Activated gamma-delta T cell (primary cell): ENCODE results near the gene TLCD3B.
A peak's percentile ranks its signal among the peaks of the same experiment; 100 is the strongest.

ENCODE experiments used
- DNase-seq: peaks from one replicate; lab custom pipeline; 2025; lab: John Stamatoyannopoulos, UW

The TLCD3B gene

DNA sequence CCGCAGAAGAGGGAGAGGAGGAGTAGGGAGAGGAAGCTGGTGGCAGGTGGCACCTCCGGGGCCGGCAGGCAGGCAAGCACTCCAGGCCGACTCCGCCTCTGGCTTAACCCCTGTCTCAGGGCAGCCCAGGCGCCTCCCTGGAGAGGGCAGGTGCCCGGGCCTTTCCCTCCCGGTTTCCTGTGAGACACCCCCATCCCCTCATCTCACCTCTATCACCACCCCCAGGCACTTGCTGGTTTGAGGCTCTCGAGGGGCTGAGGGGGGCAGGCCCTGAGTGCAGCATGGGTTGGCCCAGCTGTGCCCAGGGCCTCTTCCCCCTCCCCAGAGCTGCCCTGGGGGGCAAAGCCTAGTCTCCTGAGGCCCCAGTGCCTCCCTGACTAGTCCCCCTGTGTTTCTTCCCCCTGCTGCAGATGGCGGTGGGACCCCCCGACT is 26.2 kb downstream of the TLCD3B start:
- DNase-seq: no peak

DNA sequence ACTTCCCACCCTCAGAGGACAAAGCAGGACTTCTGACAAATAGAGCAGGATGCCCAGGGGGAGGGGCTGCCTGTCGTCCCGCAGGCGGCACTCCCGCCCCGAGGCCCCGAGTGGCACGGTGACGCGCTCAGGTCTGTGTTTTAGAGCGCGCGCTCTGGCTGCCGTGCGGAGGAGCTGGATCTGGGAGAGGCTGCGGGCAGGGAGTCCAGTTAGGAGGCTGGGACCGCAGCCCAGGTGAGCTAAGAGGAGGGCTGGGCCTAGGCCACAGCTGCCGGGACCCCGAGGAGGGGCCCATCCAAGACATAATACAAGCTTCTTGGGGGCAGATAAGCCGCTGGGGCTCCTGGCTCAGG is 26.7 kb downstream of the TLCD3B start:
- DNase-seq: no peak

DNA sequence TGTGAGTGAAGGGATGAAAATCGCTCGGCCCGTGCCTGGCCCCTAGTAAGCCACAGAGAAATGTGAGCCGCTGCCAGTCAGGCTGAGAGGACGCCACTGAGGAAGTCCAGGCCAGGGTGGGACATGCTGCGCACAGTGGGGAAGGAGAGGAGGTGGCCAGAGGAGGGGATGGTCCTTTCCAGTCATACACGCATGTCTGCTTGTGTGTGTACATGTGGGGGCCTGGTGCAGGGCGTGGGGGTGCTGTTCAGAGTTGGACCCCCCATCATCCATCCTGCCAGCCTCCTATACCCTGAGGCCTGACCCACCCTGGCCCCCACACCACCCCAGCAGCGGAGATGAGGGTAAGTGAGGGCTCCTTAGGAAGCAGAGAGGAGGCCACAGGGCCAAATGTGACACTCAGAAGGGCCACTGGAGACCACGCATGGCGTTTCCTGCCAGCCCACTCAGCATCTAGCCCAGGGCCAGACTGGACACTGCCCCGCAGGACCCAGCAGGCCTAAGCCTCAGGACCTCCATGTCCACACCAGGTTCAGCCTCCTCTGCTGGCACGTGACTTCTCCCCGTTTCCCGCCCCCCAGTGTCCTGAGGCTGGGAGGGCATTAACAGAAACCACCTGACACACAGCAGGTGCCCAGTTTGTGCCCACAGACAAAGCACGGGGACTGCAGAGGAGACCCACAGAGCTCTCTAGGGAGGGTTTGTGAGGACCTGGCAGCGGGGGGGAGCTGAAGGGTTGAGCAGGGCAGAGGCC is 27.2 kb downstream of the TLCD3B start:
- DNase-seq: no peak

DNA sequence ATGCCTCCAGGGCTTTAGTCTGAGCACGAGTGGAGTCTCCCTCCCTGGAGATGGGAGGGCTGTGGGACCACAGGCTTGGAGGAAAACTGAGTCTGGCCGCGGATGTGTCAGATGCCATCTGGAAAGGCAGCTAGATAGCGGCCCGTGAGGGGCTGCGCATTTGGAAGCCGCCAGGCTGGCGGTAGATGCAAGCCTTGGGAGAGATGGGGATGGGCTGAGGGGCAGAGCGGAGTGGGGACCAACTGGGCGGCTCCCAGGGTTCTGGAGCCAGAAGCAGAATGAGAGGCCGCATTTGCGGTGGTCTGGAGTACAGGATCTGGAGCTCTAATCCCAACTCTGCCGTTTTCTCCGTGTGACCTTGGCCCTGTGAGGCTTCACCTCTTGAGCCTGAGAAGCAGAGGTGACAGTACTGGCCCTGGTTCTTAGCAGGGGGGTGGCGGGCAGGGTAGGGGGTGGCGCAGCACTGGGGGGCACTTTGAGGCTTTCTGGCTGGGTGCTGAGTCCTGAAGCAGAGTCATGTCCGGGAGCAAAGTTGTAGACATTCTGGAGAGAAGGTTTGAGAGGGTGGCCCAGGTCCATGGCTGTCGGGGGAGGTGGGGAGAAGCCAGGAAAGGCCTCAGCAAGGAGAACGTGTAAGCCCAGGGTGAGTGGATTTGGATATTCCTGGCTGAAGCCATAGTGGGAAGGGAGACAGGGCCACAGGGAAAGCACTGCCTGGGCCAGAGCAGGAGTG is 28.3 kb downstream of the TLCD3B start:
- DNase-seq: no peak

DNA sequence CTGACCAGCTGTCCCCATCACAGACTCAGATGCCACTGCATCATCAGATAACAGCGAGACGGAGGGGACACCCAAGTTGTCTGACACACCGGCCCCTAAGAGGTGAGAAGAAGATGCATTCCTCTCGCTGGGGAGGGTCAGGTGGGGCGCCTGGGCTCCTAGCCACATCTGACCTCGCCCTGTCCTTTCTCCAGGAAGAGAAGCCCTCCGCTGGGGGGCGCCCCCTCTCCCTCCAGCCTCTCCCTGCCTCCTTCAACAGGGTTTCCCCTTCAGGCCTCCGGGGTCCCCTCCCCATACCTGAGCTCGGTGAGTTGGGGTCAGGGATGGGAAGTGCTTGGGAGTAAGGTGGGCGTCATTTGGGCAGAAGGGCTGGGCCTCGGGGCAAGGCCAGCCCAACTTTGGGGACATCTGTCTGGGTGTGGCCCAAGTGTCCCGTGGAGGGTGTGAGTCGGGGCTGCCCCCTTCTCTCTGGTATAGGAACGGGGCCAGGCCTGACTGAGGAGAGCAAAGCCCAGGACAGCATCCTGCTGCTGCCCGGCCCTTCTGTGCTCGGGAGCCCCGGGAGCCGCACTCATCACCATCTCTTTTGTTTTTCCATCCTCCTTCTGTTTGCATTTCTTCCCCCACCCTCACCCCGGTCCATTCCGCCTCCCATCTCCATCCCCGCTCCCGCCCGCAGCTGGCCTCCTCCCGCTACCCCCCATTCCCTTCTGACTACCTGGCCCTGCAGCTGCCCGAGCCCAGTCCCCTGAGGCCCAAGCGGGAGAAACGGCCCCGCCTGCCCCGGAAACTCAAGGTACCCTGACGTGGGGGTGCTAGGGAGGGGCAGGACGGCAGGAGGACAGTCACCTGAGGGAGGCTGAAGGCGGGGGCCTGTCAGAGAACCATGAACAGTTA is 30.1 kb downstream of the TLCD3B start:
- DNase-seq: no peak

DNA sequence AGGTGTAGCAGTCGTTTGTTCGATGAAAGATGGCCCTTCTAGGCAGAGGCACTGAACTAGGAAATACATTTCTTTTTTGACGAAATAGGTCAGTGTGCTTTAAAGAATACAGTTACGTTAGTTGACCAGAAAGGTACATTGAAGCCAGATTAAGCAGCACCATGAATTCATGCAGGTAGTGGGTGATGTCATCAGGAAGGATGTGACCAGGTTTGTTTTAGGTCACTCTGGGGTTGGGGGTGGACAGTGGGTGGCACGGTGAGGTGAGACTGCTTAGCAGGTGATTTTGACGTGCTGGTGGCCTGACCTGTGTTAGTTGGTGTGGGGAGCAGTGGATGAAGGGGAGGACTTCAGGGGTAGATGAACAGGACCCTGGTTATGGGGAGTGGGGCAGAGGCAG is 31.5 kb downstream of the TLCD3B start:
- DNase-seq: no peak

DNA sequence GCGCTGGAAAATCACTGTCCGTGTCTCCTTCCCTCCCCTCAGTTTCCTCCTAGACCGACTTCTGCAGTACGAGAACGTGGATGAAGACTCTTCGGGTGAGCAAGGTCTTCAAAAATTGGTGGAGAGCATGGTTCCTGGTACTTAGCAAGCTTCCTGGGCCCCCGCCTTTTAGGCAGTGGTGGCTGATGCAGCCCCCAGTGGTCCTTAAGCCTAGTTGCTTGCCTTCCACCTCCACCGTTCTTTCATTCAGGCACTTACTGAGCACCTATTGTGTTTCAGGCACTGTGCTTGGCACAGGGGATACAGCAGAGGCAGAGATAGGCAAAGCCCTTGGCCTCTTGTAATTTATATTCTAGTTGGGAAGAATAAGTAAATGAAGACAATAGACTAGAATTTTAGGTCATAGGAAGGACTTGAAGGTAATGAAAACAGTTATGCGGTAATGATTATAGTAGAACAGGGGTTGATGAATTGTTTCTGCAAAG is 34.3 kb downstream of the TLCD3B start:
- no peak for DNase-seq

DNA sequence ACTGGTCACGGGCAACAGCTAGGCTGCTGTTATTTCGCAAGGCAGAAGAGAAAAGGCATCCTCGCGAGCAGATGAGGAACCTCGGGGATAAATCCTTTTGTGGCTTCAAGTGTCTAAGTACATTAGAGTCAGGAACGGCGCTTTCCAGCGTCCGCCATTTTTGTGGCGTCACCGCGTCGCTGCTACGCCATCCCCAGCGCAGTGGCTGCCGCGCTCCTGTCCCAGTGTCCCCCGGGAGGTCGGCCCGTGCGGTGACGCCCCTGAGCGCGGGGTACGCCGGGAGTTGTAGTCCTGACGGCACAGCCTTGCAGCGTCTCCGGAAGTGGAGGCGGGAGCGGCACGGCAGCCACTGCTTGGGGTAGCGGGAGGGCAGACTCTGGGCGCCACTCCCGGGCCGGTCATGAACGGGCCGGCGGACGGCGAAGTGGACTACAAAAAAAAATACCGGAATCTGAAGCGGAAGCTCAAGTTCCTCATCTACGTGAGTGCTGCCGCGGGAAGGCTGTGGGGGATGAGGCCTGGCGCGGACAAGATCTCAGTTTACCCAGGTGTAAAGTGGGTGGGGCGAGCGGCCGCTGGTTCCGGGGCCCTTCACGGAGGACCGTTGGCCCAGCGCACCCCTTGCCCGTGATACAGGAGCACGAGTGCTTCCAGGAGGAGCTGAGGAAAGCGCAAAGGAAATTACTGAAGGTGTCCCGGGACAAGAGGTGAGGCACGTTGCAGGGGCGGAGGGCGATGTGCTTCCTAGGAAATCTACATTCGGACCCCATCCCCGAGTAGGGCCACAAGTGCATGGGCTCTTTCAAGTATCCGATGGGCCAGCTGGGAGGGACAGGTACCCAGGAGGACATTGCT is 34.9 kb downstream of the TLCD3B start, which contains the start of gene INO80E:
Gene INO80E (plus strand): TSS at position 331 of the 855 bp plus-strand sequence. CDS start 70 bp downstream, at position 401.
- DNase-seq: peak; percentile 99

DNA sequence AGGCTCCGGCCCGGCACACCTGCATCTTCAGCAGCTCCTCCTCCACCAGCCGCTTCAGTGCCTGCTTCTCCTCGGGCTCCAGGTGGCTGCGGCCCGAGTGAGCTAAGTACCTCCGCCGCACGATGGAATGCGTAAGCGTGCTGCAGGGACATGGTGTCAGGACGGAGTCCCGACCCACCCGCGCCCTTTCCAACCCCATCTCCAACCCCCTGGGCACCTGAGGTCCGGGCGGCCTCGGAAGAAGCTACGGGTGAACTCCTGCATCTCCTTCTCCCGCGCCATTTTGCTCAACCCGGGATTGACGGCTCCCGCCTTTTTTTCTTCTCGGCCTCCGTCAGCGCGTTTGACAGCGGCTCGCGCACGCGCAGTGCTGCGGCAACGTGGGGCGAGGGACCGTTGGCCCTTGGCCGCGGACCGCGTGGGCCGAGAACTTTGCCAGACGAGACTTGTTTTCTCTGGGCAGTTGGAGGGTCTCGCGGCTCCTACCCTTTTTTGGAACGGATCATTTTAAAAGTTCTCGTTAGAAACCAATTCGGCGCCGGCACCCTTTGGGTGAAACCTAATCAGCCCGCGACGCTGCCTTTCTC is 35.7 kb downstream of the TLCD3B start, which contains the start of gene HIRIP3:
Gene HIRIP3 (minus strand): TSS at position 294 of the 587 bp plus-strand sequence. CDS start 12 bp downstream, at position 282.
- peak; percentile 75 for DNase-seq

DNA sequence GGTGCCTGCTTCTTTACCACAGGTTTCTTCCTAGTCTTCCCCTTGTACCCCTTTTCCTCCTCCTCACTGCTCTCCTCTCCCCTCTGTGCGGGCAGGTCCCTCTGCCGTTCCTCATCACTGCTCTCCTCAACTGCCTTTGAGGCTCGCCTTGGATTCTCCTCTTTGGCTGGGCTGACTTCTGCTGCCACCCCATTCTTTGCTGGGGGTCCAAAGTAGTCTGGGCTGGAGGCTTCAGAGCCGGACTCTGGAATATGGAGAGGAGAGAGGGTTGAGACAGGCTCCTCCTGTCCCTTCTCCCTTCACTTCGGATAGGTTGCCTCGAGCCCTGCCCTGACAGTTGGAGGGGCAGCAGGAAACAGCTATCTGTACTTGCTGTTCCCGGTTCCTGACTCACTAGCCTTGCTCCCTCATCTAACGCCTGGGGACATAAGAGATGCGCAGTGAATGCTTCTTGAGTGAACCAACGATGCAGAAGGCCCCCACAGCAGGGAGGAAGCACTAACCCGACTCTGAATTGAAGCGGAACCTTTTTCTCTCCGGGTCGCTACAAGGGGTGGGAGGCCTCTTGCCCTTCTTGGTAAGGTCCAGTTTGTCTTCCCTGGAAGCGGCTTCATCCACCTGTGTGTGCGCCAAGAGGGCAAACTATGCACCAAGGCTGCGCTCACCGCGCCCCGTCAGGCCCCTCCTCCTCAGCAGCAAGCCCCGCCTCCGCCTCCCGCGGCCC is 36.3 kb downstream of the TLCD3B start:
- DNase-seq: no peak

DNA sequence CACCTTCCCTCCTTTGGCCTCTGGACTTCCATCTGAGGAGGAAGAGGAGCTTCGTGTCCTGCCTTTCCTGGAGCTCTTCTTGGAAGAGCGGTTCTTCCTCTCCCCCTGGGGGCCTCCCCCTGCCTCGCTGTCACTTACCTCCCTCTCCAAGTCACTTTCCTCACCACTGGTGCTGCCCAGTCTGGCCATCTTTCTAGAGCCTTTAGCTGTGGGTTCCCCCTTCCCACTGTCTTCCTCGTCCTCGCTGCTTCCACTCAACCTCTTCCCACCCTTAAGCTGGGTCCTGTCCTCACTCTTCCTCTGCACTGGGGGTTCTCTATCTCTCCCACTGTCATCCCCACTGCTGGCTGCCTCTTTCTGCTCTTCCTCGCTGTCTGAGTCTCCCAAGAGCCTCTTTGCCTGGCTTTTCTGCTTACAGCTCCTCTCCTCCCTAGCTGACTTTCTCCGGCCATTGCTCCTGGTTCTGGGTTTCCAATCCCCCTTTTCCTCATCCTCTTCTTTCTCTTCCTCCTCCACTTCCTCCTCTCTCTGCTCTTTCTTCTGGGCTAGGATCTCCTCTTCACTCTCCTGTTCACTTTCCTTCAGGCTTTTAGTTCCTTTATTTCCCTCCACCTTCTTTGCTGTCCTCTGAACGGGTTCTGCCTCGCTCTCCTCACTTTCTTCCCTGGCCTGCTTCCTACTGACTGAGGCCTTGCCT is 37.0 kb downstream of the TLCD3B start:
- no peak for DNase-seq

DNA sequence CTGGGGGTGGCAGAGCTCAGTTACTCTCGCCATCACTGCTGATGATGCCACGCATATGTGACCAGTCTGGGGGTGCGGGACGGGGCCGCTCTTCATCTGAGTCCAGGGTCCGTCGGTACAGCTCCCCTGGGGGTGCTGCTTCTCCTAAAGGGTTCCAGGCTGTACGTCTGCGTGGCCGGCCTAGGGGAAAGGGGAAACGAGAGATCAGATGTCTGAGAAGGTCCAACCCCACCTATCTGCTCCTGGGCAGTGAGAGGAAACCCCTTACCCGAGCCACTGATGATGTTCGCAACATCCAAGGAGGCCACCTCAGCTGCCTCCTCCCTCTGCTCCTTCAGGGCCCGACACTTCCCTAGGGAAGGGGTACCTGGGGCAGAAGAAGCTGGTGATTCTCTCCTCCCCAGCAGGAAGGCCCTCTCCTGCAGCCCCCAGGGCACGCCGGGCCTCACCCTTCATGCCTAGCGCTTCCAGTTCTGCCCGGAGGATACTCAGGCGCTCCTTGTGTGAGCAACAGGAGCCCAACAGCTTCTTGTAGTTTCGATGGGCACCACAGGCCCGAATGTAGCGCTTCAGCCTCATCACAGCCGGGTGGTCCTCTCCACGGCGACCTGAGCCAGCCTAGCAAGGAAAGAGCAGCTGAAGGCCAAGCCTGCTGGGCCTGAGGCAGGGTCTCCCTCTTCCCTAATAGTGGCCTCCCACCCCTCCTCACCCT is 37.7 kb downstream of the TLCD3B start:
- DNase-seq: no peak

DNA sequence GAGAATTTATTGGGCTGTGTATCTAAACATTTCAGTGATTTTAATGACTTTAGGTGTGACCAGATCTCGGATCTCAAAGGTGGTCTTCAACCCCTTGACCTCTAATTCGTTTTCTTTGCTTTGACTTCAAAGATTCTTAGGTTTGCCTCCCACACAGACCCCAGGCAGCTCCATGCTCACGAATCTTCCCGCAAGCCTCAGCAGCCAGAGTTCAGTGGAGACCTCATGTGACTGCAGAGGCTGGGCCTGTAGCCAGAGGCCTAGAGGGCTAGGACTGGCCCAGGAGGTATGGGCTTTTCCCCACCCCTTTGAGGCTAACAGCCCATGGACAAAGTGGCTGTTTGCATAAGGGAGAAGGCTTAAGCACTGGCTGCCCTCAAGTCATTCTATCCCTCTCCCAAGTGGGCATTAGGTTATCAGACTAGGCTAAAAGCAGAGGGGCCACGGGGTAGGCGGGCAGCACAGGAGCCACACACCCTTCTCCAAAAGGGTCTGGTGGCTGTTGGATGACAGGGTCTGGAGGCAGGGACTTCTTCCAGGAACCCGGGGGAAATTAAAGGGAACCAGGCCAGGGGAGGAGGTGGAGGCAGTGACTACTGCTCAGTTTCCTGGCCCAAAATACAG is 38.6 kb downstream of the TLCD3B start:
- DNase-seq: no peak

DNA sequence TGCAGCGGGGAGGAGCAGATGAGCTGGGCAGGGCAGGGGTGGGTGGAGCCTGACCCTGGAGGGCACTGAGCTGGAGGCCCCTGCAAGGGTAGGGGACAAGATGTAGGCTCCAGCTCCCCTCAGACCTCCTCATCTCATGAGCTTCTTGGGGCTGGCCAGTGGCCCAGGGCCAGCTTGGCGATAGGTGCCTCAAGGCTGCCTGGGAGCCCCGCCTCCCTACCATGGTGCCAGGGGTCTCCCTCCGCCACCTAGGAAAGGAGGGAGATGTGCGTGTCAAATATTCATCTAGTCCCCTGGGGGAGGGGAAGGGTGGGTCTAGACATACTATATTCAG is 39.5 kb downstream of the TLCD3B start:
- DNase-seq: no peak

DNA sequence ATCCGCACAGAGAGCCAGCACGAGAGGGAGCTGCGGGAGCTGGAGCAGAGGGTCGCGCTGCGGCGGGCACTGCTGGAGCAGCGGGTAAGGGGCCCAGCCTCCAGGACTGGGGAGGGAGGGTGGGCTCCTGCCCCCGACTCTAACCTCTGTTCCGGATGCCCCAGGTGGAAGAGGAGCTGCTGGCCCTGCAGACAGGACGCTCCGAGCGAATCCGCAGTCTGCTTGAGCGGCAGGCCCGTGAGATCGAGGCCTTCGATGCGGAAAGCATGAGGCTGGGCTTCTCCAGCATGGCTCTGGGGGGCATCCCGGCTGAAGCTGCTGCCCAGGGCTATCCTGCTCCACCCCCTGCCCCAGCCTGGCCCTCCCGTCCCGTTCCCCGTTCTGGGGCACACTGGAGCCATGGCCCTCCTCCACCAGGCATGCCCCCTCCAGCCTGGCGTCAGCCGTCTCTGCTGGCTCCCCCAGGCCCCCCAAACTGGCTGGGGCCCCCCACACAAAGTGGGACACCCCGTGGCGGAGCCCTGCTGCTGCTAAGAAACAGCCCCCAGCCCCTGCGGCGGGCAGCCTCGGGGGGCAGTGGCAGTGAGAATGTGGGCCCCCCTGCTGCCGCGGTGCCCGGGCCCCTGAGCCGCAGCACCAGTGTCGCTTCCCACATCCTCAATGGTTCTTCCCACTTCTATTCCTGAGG is 40.0 kb downstream of the TLCD3B start:
- DNase-seq: no peak

DNA sequence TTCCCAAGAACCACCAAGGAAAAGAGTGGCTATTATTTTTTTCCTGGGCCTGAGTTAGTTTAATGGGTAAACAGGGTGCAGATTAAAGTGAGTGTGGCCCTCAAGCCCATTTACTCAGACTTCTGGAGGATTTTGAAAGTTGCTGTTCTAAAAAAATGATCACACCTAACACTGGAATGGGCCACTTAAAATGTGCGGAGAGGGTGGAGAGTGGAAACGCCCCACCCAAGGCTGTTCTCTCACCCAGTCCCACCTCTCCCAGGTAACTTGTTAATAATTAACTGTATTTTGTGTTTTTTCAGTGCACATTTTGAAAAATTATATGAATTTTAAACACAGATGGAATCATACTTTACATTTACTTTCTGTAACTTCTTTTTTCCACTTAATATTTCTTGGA is 41.0 kb downstream of the TLCD3B start:
- DNase-seq: no peak

DNA sequence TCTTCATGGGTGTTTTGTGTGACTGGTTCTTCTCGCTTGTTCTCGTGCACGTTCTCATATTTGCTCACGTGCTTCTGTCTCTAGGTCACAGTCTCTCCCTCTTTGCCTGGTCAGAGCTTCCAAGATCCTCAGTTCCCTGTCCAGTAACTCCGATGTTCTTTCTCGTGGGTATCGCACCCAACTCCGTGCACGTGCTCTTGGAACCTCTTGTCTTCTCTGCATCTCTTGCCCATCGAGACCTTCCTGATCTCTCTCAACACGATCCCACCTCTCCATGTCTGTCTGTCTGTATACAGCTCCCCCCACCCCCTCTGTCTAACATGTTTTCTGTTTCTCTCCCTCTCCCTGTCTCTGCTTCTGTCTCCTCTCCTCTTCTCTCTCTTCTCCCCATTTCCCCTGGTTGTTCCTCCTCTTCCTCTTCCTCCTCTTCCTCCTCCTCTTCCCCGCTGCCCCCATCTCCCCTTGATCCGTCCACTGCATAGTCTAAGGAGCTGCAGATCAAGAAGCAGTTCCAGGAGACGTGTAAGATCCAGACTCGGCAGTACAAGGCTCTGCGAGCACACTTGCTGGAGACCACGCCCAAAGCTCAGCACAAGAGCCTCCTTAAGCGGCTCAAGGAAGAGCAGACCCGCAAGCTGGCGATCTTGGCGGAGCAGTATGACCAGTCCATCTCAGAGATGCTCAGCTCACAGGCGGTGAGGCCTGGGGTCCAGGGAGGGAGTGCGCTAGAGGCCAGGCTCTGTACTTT is 41.8 kb downstream of the TLCD3B start:
- DNase-seq: no peak
